SU-DHL-6 (cell line): ENCODE results near the gene SNX17.

Experiments
- H2AFZ ChIP-seq: fragments of 200-600 bp; sonication (generic); 2 replicates; pipeline ENCODE4 v1.6.1; 2014; ENCODE audit warnings: low read depth, mild to moderate bottlenecking, moderate library complexity, mixed read lengths, antibody characterized with exemption, low read length; ENCODE audit not compliant: severe bottlenecking
- H3F3A ChIP-seq: fragments of 200-600 bp; shearing (Covaris generic); 2 replicates; pipeline ENCODE4 v1.6.0; 2016; ENCODE audit warnings: antibody characterized with exemption, mild to moderate bottlenecking; ENCODE audit not compliant: insufficient read depth
- H3K27ac ChIP-seq: fragments of 200-600 bp; sonication (generic); 2 replicates; pipeline ENCODE4 v1.5.1; 2016; ENCODE audit warnings: low read depth, mild to moderate bottlenecking, low read length, moderate library complexity, mixed read lengths
- H3K27me3 ChIP-seq: fragments of 200-600 bp; sonication (generic), shearing (Covaris generic); 2 replicates; pipeline ENCODE4 v1.6.0; 2014; ENCODE audit warnings: mild to moderate bottlenecking, low read length
- H3K36me3 ChIP-seq: fragments of 200-600 bp; sonication (generic); 2 replicates; pipeline ENCODE4 v1.6.1; 2014; ENCODE audit warnings: mild to moderate bottlenecking, low read length, mixed read lengths
- H3K4me2 ChIP-seq: fragments of 300-600, 200-600 bp; shearing (Covaris generic), sonication (generic); 2 replicates; pipeline ENCODE4 v1.6.0; 2014; ENCODE audit warnings: low read length, low read depth, mild to moderate bottlenecking; ENCODE audit not compliant: poor library complexity, severe bottlenecking
- H3K4me3 ChIP-seq: fragments of 200-600 bp; sonication (generic); 2 replicates; pipeline ENCODE4 v1.5.1; 2014; ENCODE audit warnings: antibody characterized with exemption, low read length, mild to moderate bottlenecking, mixed read lengths; ENCODE audit not compliant: insufficient read depth, poor library complexity, severe bottlenecking
- H3K79me2 ChIP-seq: fragments of 200-600 bp; sonication (generic); 2 replicates; pipeline ENCODE4 v1.6.1; 2014; ENCODE audit warnings: mild to moderate bottlenecking, low read length, moderate library complexity; ENCODE audit not compliant: insufficient read depth
- H3K9ac ChIP-seq: fragments of 200-600 bp; sonication (generic); 2 replicates; pipeline ENCODE4 v1.7.0; 2014; ENCODE audit warnings: mild to moderate bottlenecking, low read length
- H3K9me2 ChIP-seq: fragments of 200-600 bp; sonication (generic); replicated peaks from 2 replicates; pipeline ENCODE4 v1.6.1; 2014; ENCODE audit warnings: low read length; ENCODE audit not compliant: insufficient read depth
- H3K9me3 ChIP-seq: fragments of 200-600 bp; sonication (generic); 2 replicates; pipeline ENCODE4 v1.6.1; 2014; ENCODE audit warnings: low read length, mixed read lengths; ENCODE audit not compliant: insufficient read depth
- H4K20me1 ChIP-seq: fragments of 200-600 bp; sonication (generic); 2 replicates; pipeline ENCODE4 v1.6.1; 2014; ENCODE audit warnings: low read depth, mild to moderate bottlenecking, antibody characterized with exemption, low read length, moderate library complexity, mixed read lengths
- EZH2phosphoT487 ChIP-seq: fragments of 200-600 bp; sonication (generic), shearing (Covaris generic); conservative IDR thresholded peaks from 2 replicates; pipeline ENCODE4 v1.6.1; 2018; ENCODE audit warnings: mild to moderate bottlenecking, antibody characterized with exemption, low read length, moderate library complexity, mixed read lengths
- TF ChIP-seq, protein P1 (sequence below): fragments of 200-600 bp; sonication (generic); IDR thresholded peaks from one replicate; pipeline ENCODE4 v1.5.1; 2017; ENCODE audit warnings: antibody characterized with exemption, mild to moderate bottlenecking, low read length, moderate library complexity; ENCODE audit not compliant: insufficient read depth, poor library complexity, severe bottlenecking

SNX17 gene

DNA sequence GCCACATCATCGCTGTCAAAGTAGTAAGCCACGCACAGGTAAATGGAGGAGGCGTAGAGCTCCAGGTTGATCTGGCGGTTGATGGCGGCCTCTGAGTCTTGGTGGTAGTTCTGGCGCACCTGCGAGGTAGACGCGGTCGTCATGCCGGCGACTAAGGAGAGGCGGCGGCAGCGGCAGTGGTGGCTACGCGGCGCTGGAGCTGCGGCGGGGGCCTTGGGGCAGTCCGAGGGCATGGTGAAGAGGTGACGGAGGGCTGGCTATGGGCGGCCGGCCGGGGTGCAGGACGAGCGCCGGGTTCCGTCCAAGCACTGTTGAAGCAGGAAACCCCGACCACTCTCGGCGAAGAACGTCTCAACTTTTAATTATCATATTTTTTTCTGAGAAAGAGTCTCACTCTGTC is 22.8 kb downstream of the SNX17 start:
- peaks cover 24% of the 10 kb centered on the region; the same call in 1 of the 2 replicates for H4K20me1 ChIP-seq
- H3K79me2 ChIP-seq, result peaks cover 96% of the 10 kb centered on the region
- no peaks in the 10 kb centered on the region for H3K27me3 ChIP-seq
- TF ChIP-seq, protein P1, sequence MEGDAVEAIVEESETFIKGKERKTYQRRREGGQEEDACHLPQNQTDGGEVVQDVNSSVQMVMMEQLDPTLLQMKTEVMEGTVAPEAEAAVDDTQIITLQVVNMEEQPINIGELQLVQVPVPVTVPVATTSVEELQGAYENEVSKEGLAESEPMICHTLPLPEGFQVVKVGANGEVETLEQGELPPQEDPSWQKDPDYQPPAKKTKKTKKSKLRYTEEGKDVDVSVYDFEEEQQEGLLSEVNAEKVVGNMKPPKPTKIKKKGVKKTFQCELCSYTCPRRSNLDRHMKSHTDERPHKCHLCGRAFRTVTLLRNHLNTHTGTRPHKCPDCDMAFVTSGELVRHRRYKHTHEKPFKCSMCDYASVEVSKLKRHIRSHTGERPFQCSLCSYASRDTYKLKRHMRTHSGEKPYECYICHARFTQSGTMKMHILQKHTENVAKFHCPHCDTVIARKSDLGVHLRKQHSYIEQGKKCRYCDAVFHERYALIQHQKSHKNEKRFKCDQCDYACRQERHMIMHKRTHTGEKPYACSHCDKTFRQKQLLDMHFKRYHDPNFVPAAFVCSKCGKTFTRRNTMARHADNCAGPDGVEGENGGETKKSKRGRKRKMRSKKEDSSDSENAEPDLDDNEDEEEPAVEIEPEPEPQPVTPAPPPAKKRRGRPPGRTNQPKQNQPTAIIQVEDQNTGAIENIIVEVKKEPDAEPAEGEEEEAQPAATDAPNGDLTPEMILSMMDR, result no peak
- TF ChIP-seq EZH2phosphoT487, result no peak
- H3K36me3 ChIP-seq, result no peaks in the 10 kb centered on the region
- H3K9me3 ChIP-seq, result no peaks in the 10 kb centered on the region
- no peak overlapping the region for H3K9ac ChIP-seq
- H3K9me2 ChIP-seq, result no peaks in the 10 kb centered on the region
- H3K27ac ChIP-seq, result no peak overlapping the region
- no peak overlapping the region for H3K4me3 ChIP-seq
- H3F3A ChIP-seq, result no peaks in the 10 kb centered on the region
- no peak overlapping the region for H2AFZ ChIP-seq
- H3K4me2 ChIP-seq, result no peak overlapping the region

DNA sequence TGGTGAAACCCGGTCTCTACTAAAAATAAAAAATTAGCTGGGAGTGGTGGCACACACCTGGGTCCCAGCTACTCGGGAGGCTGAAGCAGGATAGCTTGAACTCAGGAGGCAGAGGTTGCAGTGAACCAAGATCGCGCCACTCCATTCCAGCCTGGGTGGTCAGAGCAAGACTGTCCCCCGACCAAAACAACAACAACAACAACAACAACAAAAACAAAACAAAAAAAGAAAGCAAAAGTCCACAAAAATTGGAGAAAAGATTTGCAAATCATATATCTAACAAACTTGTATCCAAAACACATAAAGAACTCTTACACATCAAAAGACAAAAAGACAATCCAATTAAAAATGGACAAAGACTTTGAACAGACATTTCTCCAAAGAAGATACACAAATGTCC is 28.5 kb downstream of the SNX17 start:
- no peak overlapping the region for H2AFZ ChIP-seq
- TF ChIP-seq, protein P1, result no peak
- no peak for TF ChIP-seq EZH2phosphoT487
- H3K4me3 ChIP-seq, result no peak overlapping the region
- H3K4me2 ChIP-seq, result no peak overlapping the region
- H3K9me3 ChIP-seq, result no peaks in the 10 kb centered on the region
- H3K27ac ChIP-seq, result no peak overlapping the region
- peaks cover 100% of the 10 kb centered on the region for H3K79me2 ChIP-seq
- peaks cover 7% of the 10 kb centered on the region; the same call in 1 of the 2 replicates for H3F3A ChIP-seq
- no peaks in the 10 kb centered on the region for H3K9me2 ChIP-seq
- peaks cover 6% of the 10 kb centered on the region; the same call in 1 of the 2 replicates for H3K36me3 ChIP-seq
- H3K27me3 ChIP-seq, result no peaks in the 10 kb centered on the region
- H3K9ac ChIP-seq, result no peak overlapping the region
- peaks cover 34% of the 10 kb centered on the region; the same call in 1 of the 2 replicates for H4K20me1 ChIP-seq

DNA sequence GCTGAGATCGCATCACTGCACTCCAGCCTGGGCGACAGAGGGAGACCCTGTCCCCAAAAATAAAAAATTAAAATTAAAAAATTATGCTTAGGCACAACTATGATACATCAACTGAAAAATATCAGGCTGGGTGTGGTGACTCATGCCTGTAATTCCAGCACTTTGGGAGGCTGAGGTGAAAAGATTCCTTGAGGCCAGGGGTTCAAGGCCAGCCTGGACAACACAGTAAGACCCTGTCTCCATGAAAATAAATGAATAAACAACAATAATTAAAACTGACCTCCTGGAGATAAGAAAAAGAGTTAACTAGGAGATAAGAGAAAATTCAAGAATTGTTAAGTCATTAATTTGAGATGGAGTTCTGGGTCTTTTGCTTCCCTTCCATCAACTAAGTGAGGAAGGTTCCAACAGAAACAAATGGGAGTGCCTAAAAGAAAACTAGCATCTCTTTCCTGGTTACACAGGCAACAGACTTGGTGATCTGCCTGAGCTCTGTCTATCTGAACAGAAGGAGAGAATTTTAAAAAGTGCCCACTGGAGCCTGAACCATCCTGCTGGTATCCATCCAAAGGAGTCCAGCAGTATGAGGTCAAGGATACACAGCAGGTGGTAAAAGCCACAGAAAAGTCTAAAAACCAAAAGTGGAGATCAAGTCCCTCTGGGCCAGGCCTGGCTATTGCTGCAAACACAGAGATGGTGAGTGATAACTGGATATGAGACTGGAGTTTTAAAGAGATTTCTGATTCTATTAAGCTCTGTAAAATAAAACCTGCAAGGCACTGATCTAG is 30.1 kb downstream of the SNX17 start:
- H3K9ac ChIP-seq, result no peak overlapping the region

More for the DNA sequence above, 30.1 kb downstream of the SNX17 start:
- peaks cover 34% of the 10 kb centered on the region; the same call in 1 of the 2 replicates for H4K20me1 ChIP-seq
- H3K9me3 ChIP-seq, result no peaks in the 10 kb centered on the region
- H3K27ac ChIP-seq, result no peak overlapping the region
- H2AFZ ChIP-seq, result no peak overlapping the region
- TF ChIP-seq, protein P1, result no peak
- TF ChIP-seq EZH2phosphoT487, result no peak
- H3K27me3 ChIP-seq, result no peaks in the 10 kb centered on the region
- H3F3A ChIP-seq, result peaks cover 7% of the 10 kb centered on the region; the same call in 1 of the 2 replicates
- peaks cover 100% of the 10 kb centered on the region for H3K79me2 ChIP-seq
- no peak overlapping the region for H3K4me2 ChIP-seq
- H3K9me2 ChIP-seq, result no peaks in the 10 kb centered on the region
- peaks cover 6% of the 10 kb centered on the region; the same call in 1 of the 2 replicates for H3K36me3 ChIP-seq
- no peak overlapping the region for H3K4me3 ChIP-seq
